Heart left ventricle (tissue), 16 donors: ENCODE results near the gene KAT5. TPM values are rescaled to one million over a fixed set of nuclear protein-coding genes. Genes with fewer than 3 reads are reported as not detected.
"Not testable (repeated sequence)": the region's sequence is repeated elsewhere in the genome, so short reads cannot be mapped to it uniquely, and the experiment has no call there.

ENCODE experiments used
- ATAC-seq, 4 donors: fragments of 200-7000 bp; cut with Tn5 transposase; one replicate each; pipeline ENCODE4 v1.9.1; 2020 to 2022; ENCODE audit warnings: moderate library complexity in 4 of 4, mild to moderate bottlenecking in 3 of 4, moderate number of reproducible peaks in 1 of 4
- DNase-seq, 5 donors: peaks; one replicate each; pipeline ENCODE4 v3.0.0-alpha.2; 2020
- H3K27ac ChIP-seq, 12 donors: fragments of 200-600 bp; sonication (generic) in 4 of 12; one replicate each; pipeline versions ENCODE4 v1.5.0 to v1.8.0; 2016 to 2022; ENCODE audit warnings: mild to moderate bottlenecking in 2 of 12
- H3K27me3 ChIP-seq, 9 donors: fragments of 200-600 bp; sonication (generic) in 2 of 9; one replicate each; pipeline versions ENCODE4 v1.5.1 to v1.8.0; 2016 to 2022; ENCODE audit warnings: mild to moderate bottlenecking in 3 of 9
- H3K36me3 ChIP-seq, 9 donors: fragments of 200-600 bp; sonication (generic) in 2 of 9; one replicate each; pipeline versions ENCODE4 v1.5.0 to v1.8.0; 2018 to 2022; ENCODE audit warnings: mild to moderate bottlenecking in 2 of 9
- H3K4me1 ChIP-seq, 12 donors: fragments of 200-600 bp; sonication (generic) in 4 of 12; one replicate each; pipeline versions ENCODE4 v1.5.0 to v1.8.0; 2016 to 2022; ENCODE audit warnings: mild to moderate bottlenecking in 3 of 12
- H3K4me3 ChIP-seq, 12 donors: fragments of 200-600 bp; sonication (generic) in 4 of 12; one replicate each; pipeline versions ENCODE4 v1.5.0 to v1.8.0; 2017 to 2022; ENCODE audit warnings: mild to moderate bottlenecking in 9 of 12, moderate library complexity in 4 of 12
- H3K9me3 ChIP-seq, 12 donors: fragments of 200-600 bp; sonication (generic) in 4 of 12; one replicate each; pipeline versions ENCODE4 v1.5.0 to v1.8.0; 2016 to 2022; ENCODE audit warnings: mild to moderate bottlenecking in 1 of 12
- CTCF ChIP-seq, 12 donors: fragments of 200-600 bp; sonication (generic) in 4 of 12; IDR thresholded peaks; one replicate each; pipeline versions ENCODE4 v1.5.0 to v1.8.0; 2018 to 2022; ENCODE audit warnings: antibody characterized with exemption in 12 of 12, mild to moderate bottlenecking in 5 of 12
- POLR2A ChIP-seq, 2 donors: fragments of 450-650 bp; IDR thresholded peaks; one replicate each; pipeline ENCODE4 v1.6.1; 2017; ENCODE audit warnings: antibody characterized with exemption in 2 of 2, mild to moderate bottlenecking in 2 of 2, moderate library complexity in 2 of 2
- WGBS, 4 donors: extraction: QIAGEN DNeasy Blood & Tissue Kit in 2 of 4; methylation state at CpG; one replicate each; pipeline versions ENCODE4 v1.1.5 to v1.1.7; 2013 to 2018; 5-methylcytosine and 5-hydroxymethylcytosine counted together
- intact Hi-C, 10 donors: fragments of 100-400 bp; cut with DNase I; formaldehyde crosslinking; loops; one replicate each; pipeline versions ENCODE4 v1.11.1 to v1.14.2; 2022
- polyA plus RNA-seq, 2 donors: library from polyadenylated mRNA; stranded (reverse); fragments of 200-250 nt; gene quantifications; one replicate each; pipeline ENCODE4 v1.2.3, GENCODE V29; 2013
- total RNA-seq, 9 donors: library from RNA; depleted of rRNA in 2 of 9; stranded (reverse); fragments of >200 nt in 2 of 9; fragmentation: NEBNext Ultra II Directional in 3 of 9; extraction: Animal tissue kit (Norgen Biotek cat#: 25700) in 3 of 9; gene quantifications; one replicate each; pipeline versions ENCODE4 v1.1.0 to v1.2.4, GENCODE V29; 2016 to 2023
- donor health status: ischemic (EF 13 %, LVEDD 7.1; RV severe dilation, severe dysfunction).
- donor health status: healthy with polysubstance abuse.
- donor health status: DM: no; HTN: yes; CAD: no.
- donor health status: DM: no; HTN: no; CAD: no.
- donor health status: ischemic (EF 25% LVEDD 6.9; RV normal size, moderate dysfunction).
- donor health status: ischemic (EF 25% LVEDD 5.7; RV mildly dilated, moderate dysfunction).
- donor health status: healthy.
- donor health status: DM: yes; HTN: yes; CAD: no.
- donor health status: ischemic (EF 35%, LVEDD 5.7; RV mildly dilated, moderate dysfunction).
- donor health status: nonischemic (EF 11% LVEDD 7.7; RV severe dilation, severe dysfunction).
- donor health status: DM: yes; HTN: yes; CAD: no.
- donor health status: PGD.
- donor health status: ischemic (EF 29% LVEDD 5.4; RV normal size, mild dysfunction).
- donor health status: nonischemic (EF 23%, LVEDD 6.1; RV moderate dilation, normal function).

KAT5 gene
- total and polyA plus RNA-seq, 11 donors, result 36.4 to 62.5 (median 40.1) TPM

DNA sequence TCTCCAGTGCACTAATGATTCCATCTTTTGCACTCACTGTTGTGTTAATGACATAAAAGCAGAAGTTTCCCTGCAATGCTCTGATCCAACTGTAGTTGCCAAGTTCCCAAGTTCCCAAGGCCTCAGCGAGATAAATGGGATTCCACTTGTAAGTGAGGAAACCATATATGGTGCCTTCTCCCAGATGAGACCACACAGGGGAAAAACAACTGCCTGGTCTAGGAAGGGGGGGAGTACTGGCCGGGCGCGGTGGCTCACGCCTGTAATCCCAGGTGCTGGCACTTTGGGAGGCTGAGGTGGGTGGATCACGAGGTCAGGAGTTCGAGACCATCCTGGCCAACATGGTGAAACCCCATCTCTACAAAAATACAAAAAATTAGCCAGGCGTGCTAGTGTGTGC is 26.1 kb upstream of the KAT5 start:
- DNase-seq, result no peak

GRCh38 chr11:65691847-65692246 is 20.2 kb upstream of the KAT5 start:
- H3K27me3 ChIP-seq, DNase-seq, H3K36me3 ChIP-seq, H3K9me3 ChIP-seq, intact Hi-C loops, H3K4me3 ChIP-seq, H3K27ac ChIP-seq, ATAC-seq: not testable (repeated sequence)
- WGBS, 4 donors, result 91 to 97% (median 95%) methylated on average over 8 of the region's 8 CpGs
- H3K4me1 ChIP-seq, result peaks cover 0 to 21% (median 1%) of the 10 kb centered on the region in 12 donors

More for the DNA sequence above, 26.1 kb upstream of the KAT5 start:
- Histone ChIP-seq H3K27me3 (no peaks in the 10 kb centered on the region), H3K27ac (peak overlapping the region in 3 of 12 donors; percentile 4 to 18 (median 13)), H3K9me3 (no peaks in the 10 kb centered on the region), H3K36me3 (no peaks in the 10 kb centered on the region), H3K4me3 (no peak overlapping the region), H3K4me1 (peaks cover 0 to 8% (median 0%) of the 10 kb centered on the region in 12 donors)
- 52 to 72% (median 60%) methylated on average over 8 of the region's 8 CpGs for WGBS, 4 donors
- ATAC-seq, result peak in 2 of 4 donors; percentile 61 to 86
- intact Hi-C loops, result loop anchor here in 1 of 10 donors (2.0 kb wide), 1 partner anchor 19 kb away; no protein-coding TSS in a partner anchor
- no peak for TF ChIP-seq POLR2A (IDR thresholded peaks at IDR 0.05)
- no peak for TF ChIP-seq CTCF (IDR thresholded peaks at IDR 0.05)

DNA sequence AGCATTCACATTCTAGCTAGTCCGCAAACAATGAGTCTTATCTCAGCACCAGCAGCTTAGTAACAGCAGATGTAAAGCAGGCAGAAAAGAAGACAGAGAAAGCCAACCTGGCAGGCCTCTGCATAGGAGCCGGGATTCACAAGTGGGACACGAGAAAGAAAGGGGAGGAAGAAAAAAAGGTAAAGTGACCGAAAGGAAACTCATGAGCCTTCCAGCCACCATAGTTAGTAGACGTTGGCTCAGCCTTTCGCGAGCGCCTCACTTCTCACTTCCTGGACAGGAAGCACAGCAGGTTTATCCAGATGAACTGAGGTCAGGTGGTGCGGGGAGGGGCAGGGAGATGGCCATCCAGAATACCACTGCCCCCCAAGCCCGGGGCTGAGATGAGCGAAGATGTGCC is 19.7 kb upstream of the KAT5 start:
- DNase-seq (no peak), ATAC-seq (no peak)
- no peak for TF ChIP-seq CTCF (IDR thresholded peaks at IDR 0.05)
- TF ChIP-seq POLR2A (IDR thresholded peaks at IDR 0.05), result no peak
- H3K4me3 ChIP-seq, result no peak overlapping the region
- 46 to 76% (median 60%) methylated on average over 11 of the region's 11 CpGs for WGBS, 4 donors
- no peaks in the 10 kb centered on the region for H3K27me3 ChIP-seq
- H3K9me3 ChIP-seq, result no peaks in the 10 kb centered on the region
- peak overlapping the region in 1 of 12 donors; percentile 25 for H3K27ac ChIP-seq
- intact Hi-C loops, result no loop called here
- peaks cover 0 to 21% (median 3%) of the 10 kb centered on the region in 12 donors for H3K4me1 ChIP-seq
- no peaks in the 10 kb centered on the region for H3K36me3 ChIP-seq

GRCh38 chr11:65695459-65696241 is 16.4 kb upstream of the KAT5 start:
- Histone ChIP-seq H3K4me1 (peaks cover 0 to 26% (median 3%) of the 10 kb centered on the region in 12 donors), H3K4me3 (no peak overlapping the region), H3K27me3 (no peaks in the 10 kb centered on the region), H3K36me3 (no peaks in the 10 kb centered on the region), H3K27ac (peak overlapping the region in 6 of 12 donors; percentile 41 to 65 (median 50)), H3K9me3 (no peaks in the 10 kb centered on the region)
- intact Hi-C loops, result no loop called here
- TF ChIP-seq POLR2A (IDR thresholded peaks at IDR 0.05) (no peak), CTCF (IDR thresholded peaks at IDR 0.05) (no peak)
- DNase-seq, result peak in 4 of 5 donors; percentile 52 to 74 (median 60)
- peak; percentile 50 to 77 (median 59) for ATAC-seq
- WGBS, 4 donors, result 68 to 73% (median 69%) methylated on average over 12 of the region's 12 CpGs
